Measurements from ENCODE around the gene ADGRL1. TPM values are rescaled to one million over a fixed set of nuclear protein-coding genes. Genes with fewer than 3 reads are reported as not detected.
A peak's percentile ranks its signal among the peaks of the same experiment; 100 is the strongest.
"Not testable (repeated sequence)": the region's sequence is repeated elsewhere in the genome, so short reads cannot be mapped to it uniquely, and the experiment has no call there.

ADGRL1 gene
- total RNA-seq, 1 experiment from 2014 or later, result 1.6 TPM

GRCh38 chr19:14162871-14163297 is 43.1 kb downstream of the ADGRL1 start:
- DNase-seq (ENCODE audit: low read depth), result no peak

GRCh38 chr19:14161305-14161704 is 44.7 kb downstream of the ADGRL1 start:
- no peak for DNase-seq (ENCODE audit: low read depth)

GRCh38 chr19:14160017-14160703 is 45.8 kb downstream of the ADGRL1 start:
- no peak for DNase-seq (ENCODE audit: low read depth)

GRCh38 chr19:14159059-14159458 is 46.9 kb downstream of the ADGRL1 start:
- no peak for DNase-seq (ENCODE audit: low read depth)

GRCh38 chr19:14158276-14159023 is 47.5 kb downstream of the ADGRL1 start:
- DNase-seq (ENCODE audit: low read depth), result no peak

GRCh38 chr19:14156971-14157717 is 48.8 kb downstream of the ADGRL1 start:
- no peak for DNase-seq (ENCODE audit: low read depth)

- DNase-seq (ENCODE audit: low read depth), result no peak
Measured at GRCh38 chr19:14156122-14156521, 49.8 kb downstream of the ADGRL1 start.

- DNase-seq (ENCODE audit: low read depth), result no peak
Measured at GRCh38 chr19:14155371-14155770, 50.6 kb downstream of the ADGRL1 start.

- no peak for DNase-seq (ENCODE audit: low read depth)
Measured at GRCh38 chr19:14152713-14153112, 53.3 kb downstream of the ADGRL1 start.

GRCh38 chr19:14150770-14151661 is 55.0 kb downstream of the ADGRL1 start:
- DNase-seq (ENCODE audit: low read depth), result no peak

GRCh38 chr19:14150041-14150769 is 55.8 kb downstream of the ADGRL1 start:
- no peak for DNase-seq (ENCODE audit: low read depth)

GRCh38 chr19:14149509-14149994 is 56.4 kb downstream of the ADGRL1 start:
- DNase-seq (ENCODE audit: low read depth), result no peak

- no peak for DNase-seq (ENCODE audit: low read depth)
Measured at GRCh38 chr19:14148751-14149410, 57.1 kb downstream of the ADGRL1 start.

- peak; percentile 25 for DNase-seq (ENCODE audit: low read depth)
Measured at GRCh38 chr19:14147797-14148605, 58.0 kb downstream of the ADGRL1 start.

- DNase-seq (ENCODE audit: low read depth), result peak; percentile 28
Measured at GRCh38 chr19:14146789-14147216, 59.2 kb downstream of the ADGRL1 start.

- not testable (repeated sequence) for DNase-seq (ENCODE audit: low read depth)
Measured at GRCh38 chr19:14146169-14146568, 59.8 kb downstream of the ADGRL1 start.

GRCh38 chr19:14145381-14145780 is 60.6 kb downstream of the ADGRL1 start:
- DNase-seq (ENCODE audit: low read depth), result no peak

GRCh38 chr19:14142262-14143190 is 63.4 kb downstream of the ADGRL1 start:
- DNase-seq (ENCODE audit: low read depth), result no peak

Data from LHCN-M2 (cell line).